Measurements from ENCODE around the gene TMEM178B. TPM values are rescaled to one million over a fixed set of nuclear protein-coding genes. Genes with fewer than 3 reads are reported as not detected.

The TMEM178B gene
- total RNA-seq, 1 donor = 0.43 TPM

DNA sequence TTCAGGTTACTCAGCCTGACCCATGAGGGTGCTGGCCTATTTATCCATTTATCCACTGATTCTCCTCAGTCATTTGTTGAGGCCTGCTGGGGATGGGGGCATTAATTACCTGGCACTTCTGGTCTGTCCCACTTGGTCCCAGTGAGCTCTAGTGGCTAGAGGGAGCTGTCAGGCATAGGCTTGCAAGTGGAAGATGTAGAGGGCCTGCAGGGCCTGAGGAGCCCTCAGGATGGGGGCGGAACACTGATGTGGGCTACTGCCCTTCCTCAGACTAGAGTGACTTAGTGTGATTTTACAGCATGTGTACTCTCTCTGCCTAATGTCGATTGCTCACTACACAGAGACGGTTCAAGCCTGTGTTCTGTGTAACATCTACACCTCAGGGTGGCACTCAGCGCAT, 45.3 kb downstream of the TMEM178B start:
- no peak overlapping the region for H3K4me3 ChIP-seq (ENCODE audit: low read depth, low read length)
- TF ChIP-seq, protein P1, sequence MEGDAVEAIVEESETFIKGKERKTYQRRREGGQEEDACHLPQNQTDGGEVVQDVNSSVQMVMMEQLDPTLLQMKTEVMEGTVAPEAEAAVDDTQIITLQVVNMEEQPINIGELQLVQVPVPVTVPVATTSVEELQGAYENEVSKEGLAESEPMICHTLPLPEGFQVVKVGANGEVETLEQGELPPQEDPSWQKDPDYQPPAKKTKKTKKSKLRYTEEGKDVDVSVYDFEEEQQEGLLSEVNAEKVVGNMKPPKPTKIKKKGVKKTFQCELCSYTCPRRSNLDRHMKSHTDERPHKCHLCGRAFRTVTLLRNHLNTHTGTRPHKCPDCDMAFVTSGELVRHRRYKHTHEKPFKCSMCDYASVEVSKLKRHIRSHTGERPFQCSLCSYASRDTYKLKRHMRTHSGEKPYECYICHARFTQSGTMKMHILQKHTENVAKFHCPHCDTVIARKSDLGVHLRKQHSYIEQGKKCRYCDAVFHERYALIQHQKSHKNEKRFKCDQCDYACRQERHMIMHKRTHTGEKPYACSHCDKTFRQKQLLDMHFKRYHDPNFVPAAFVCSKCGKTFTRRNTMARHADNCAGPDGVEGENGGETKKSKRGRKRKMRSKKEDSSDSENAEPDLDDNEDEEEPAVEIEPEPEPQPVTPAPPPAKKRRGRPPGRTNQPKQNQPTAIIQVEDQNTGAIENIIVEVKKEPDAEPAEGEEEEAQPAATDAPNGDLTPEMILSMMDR (IDR thresholded peaks at IDR 0.05; ENCODE audit: insufficient read depth, low read depth, low read length) = no peak
- DNase-seq (ENCODE audit: low read depth) = no peak

- no peak overlapping the region for H3K4me3 ChIP-seq (ENCODE audit: low read depth, low read length)
- no peak for DNase-seq (ENCODE audit: low read depth)
- TF ChIP-seq, protein P1 (IDR thresholded peaks at IDR 0.05; ENCODE audit: insufficient read depth, low read depth, low read length) = no peak
Measured at GRCh38 chr7:141122736-141123135, 48.9 kb downstream of the TMEM178B start.

DNA sequence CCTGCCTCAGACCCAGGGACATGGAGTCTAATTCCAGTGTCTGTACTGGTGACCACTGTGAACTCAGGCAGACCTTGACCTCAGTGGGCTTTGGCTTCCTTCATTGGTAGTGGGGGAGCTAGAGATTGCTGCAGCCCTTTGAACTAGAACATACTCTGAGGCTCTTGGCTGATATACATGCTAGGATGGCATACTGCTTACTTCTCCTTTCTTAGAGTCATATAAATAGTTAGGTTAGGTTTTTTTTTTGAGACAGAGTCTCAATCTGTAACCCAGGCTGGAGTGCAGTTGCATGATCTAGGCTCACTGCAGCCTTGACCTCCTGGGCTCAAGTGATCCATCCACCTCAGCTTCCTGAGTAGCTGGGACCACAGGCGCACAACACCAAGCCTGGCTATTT, 49.7 kb downstream of the TMEM178B start:
- TF ChIP-seq, protein P1 (IDR thresholded peaks at IDR 0.05; ENCODE audit: insufficient read depth, low read depth, low read length) = no peak
- no peak overlapping the region for H3K4me3 ChIP-seq (ENCODE audit: low read depth, low read length)
- no peak for DNase-seq (ENCODE audit: low read depth)

DNA sequence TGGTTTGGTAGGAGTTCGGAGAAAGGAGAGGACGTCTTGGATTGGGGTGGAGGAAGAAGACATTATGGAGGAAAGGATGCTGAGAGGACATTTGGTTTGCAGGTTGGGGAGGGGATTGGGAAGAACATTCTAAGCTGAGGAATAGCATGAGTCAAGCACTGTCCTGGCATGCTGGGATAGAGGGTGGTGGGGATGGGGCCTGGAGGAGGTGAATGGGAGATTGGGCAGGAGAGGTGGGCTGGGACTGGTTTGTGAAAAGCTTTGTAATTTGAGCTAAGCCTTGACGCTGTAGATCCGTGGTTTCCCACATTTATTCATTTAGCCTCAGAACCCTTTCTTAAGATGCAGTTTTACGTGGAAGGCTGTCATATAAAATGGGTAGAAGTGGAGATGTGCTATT, 52.2 kb downstream of the TMEM178B start:
- DNase-seq (ENCODE audit: low read depth) = no peak
- no peak overlapping the region for H3K4me3 ChIP-seq (ENCODE audit: low read depth, low read length)
- TF ChIP-seq, protein P1 (IDR thresholded peaks at IDR 0.05; ENCODE audit: insufficient read depth, low read depth, low read length) = no peak

DNA sequence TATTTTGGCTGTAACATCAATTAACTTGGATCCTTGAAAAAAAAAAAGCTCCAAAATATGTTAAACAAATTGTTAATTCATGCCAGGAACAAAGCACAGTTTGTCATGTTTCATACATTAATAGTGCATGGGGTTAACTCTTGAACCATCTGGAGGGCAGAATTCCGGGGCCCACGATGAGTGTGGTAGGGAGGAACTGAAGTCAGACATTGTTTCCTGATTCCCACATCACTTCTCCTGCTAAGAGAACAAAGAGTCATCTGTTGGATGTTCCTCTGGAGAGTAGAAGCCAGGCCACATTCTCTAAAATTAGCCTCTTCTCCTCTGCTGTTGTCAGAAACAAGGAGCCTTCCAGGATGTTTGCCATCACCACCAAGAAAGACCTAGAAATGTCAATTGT, 54.6 kb downstream of the TMEM178B start:
- no peak for DNase-seq (ENCODE audit: low read depth)
- TF ChIP-seq, protein P1 (IDR thresholded peaks at IDR 0.05; ENCODE audit: insufficient read depth, low read depth, low read length) = no peak
- no peak overlapping the region for H3K4me3 ChIP-seq (ENCODE audit: low read depth, low read length)

DNA sequence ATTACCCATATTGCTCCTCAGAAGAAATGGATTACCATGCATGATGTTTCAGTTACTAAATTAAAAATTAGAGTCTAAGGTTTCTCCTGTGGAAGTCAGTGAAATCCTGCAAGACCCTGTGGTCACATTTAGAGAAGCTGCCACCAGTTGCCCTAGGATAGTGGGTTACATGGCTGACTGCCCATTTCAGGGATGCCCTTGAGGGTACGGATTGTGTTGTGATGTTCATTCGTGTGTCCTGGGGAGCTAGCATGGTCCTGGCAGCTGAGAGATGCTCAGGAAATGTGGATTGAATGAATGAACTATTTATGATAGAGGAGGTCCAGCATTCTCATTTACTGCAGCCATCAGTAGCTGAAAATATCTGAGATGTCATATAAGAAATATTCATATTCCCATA, 55.1 kb downstream of the TMEM178B start:
- TF ChIP-seq, protein P1 (IDR thresholded peaks at IDR 0.05; ENCODE audit: insufficient read depth, low read depth, low read length) = no peak
- H3K4me3 ChIP-seq (ENCODE audit: low read depth, low read length) = no peak overlapping the region
- DNase-seq (ENCODE audit: low read depth) = no peak

- DNase-seq (ENCODE audit: low read depth) = no peak
- TF ChIP-seq, protein P1 (IDR thresholded peaks at IDR 0.05; ENCODE audit: insufficient read depth, low read depth, low read length) = no peak
- no peak overlapping the region for H3K4me3 ChIP-seq (ENCODE audit: low read depth, low read length)
Measured at GRCh38 chr7:141132671-141133070, 58.8 kb downstream of the TMEM178B start.
